ENCODE measurements around the gene GDI1.
"Not testable (repeated sequence)": the region's sequence is repeated elsewhere in the genome, so short reads cannot be mapped to it uniquely, and the experiment has no call there.

Gene GDI1

DNA sequence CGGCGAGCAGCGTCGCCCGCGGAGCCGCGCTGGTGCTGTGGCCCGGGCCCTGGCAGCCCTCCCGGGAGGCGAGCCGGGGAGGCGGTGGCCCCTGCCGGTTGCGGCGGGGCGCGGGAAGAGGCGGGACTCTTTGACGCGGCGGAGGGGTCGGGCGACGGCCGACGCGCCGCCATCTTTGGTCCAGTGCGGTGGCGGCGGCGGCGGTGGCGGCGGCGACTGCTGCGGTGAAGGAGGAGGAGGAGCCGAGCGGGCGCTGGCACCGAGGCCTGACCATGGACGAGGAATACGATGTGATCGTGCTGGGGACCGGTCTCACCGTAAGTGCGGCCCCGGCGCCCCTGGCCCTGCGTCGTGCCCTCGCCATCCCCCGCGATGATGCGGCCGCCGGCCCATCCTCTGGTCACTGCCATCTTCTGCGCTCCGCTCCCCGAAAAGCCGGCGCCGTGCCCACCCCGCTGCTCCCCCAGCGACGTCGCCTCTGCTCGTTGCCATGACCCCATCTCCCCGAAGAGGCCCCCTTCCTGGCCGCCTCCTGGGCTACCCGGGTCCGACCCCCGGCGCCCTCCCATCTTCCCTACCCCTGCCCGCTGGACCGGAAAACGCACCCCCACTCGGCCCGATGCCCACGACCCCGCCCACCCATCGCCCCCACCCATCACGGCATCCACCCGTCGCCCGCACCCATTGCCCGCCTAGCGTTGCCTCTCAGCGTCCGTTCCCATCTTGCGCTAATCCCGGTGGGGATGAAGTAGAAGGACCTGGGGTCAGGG, at the start of gene GDI1:
Gene GDI1 (plus strand): TSS at position 172 of the 770 bp plus-strand sequence. CDS start 101 bp downstream, at position 273.
- peak; percentile 33 for DNase-seq (ENCODE audit: low read depth)

DNA sequence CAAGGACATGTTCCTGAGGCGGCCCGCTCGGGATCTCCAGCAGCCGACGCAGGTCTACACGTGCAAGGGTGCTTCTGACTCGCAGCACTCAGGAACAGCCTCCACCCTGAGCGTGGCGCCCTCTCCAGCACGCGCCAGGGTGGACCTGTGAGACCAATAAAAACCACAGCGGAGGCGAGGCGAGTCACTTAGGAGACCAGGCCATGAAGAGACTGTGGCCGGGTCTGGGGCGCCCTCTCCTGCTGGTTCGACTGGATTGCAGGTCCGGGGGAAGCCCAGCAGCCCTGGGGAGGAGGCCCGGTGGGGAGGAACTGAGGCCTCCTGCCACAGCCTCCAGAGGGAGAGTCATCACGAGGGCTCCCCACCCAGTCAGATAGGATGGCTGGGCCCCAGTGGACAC, 48.9 kb upstream of the GDI1 start:
- not testable (repeated sequence) for DNase-seq (ENCODE audit: low read depth)

DNA sequence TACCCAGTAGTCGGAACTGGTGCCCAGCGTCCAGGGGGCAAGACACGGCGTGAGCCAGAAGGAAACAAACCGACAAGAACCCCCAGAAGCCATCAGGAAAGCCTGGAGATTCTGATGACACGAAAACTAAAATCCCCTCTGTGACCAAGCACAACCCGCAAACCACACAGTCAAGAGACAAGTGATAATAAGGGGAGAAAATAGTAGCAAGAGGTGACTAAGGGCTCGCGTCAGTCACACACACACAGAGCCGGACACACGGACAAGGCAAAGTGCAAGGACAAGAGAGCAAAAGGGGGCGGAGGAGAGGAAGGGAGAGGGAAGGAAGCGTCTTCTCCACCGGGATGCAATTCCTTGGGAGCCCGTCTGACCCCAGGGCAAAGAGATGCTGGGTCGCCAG, 48.3 kb upstream of the GDI1 start:
- DNase-seq (ENCODE audit: low read depth), result not testable (repeated sequence)

DNA sequence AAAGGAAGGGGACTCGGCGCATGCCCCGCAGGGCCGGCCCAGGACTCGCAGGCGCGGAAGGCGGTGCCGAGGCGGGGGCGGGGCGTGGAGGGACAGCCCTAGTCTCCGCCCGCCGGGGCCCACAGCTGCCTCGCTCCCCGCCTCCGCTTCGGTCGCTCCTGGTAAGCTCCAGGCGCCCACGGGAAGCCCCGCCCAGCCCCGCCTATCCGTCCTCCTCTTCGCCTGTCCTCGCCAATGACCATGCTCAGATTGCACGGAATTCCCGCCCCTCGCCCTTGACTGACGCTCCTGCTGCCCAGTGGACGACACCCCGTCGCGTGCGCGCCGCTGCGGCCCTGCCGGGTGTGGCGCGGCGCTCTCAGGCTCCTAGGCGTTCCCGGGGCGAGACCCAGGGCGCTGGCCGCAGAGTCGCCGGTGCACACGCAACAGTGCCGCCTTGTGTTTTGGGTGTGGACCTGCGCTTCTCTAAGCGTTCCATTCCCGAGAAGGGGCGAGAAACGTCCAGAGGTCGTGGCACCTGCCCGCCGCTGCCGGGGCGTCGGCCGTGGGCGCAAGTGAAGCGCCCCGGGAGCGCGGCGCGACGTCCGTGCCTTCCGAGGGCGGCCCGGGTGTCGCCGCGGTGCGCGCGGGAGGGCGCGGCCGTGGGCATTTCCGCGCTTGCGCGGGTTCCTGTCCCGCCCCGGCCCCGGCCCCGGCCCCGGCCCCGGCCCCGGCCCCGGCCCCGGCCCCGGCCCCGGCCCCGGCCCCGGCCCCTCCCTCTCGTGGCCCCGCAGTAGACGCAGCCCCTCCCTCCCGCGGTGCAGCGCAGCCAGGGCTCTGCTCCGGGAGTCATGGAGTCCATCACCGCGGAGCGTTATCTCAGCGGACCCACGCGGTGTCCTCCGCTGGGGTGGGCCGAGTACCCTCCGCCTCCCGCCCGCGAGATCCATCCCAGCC, 46.9 kb upstream of the GDI1 start:
- not testable (repeated sequence) for DNase-seq (ENCODE audit: low read depth)

DNA sequence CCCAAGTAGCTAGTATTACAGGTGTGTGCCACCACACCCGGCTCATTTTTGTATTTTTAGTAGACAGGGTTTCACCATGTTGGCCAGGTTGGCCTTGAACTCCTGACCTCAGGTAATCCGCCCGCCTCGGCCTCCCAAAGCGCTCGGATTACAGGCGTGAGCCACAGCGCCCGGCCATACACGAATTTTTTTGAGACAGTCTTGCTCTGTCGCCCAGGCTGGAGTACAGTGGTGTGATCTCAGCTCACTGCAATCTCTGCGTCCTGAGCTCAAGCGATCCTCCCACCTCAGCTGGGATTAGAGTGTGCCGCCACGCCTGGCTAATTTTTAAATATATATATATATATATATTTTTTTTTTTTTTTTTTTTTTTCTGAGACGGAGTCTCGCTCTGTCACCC, 40.6 kb upstream of the GDI1 start:
- DNase-seq (ENCODE audit: low read depth), result not testable (repeated sequence)

DNA sequence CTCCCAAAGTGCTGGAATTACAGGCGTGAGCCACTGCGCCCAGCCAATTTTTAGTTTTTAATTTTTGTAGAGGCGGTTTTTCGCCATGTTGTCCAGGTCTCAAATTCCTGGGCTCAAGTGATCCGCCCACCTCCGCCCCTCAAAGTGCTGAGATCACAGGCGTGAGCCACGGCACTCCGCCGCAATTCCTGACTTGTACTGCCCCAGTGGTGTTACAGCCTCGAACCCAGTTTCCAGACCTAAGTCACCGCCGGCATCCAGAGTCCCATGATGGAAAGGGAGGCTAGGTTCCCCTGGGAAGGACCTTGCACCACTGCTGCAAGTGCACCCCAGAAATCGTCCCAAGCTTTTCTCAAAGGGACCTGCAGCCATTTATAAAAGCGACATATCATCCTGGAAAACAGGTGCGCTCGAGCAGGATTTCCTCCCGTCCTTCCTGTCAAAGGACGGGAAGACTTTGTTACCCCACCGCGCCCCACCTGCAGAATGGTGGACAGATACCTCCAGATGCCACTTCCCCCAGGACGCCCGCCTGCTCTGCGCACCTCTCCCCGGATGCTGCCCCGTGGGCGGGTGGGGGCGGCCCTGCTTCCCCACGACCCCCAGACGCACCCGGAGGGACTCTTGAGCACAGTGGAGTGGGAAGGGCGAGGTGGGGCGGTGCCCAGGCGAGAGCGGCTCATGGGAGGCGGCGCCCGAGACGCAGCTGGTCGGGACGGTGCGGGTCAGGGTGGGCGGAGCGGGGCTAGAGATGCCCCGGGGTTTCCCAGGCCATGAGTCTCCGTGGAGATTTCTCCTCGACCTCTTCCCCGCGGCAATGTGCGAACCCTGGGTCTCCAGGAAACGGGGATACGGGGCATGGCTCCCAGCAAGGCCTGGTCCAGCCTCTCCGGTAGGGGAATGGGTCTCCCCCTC, 39.7 kb upstream of the GDI1 start:
- peak; percentile 39 for DNase-seq (ENCODE audit: low read depth)

DNA sequence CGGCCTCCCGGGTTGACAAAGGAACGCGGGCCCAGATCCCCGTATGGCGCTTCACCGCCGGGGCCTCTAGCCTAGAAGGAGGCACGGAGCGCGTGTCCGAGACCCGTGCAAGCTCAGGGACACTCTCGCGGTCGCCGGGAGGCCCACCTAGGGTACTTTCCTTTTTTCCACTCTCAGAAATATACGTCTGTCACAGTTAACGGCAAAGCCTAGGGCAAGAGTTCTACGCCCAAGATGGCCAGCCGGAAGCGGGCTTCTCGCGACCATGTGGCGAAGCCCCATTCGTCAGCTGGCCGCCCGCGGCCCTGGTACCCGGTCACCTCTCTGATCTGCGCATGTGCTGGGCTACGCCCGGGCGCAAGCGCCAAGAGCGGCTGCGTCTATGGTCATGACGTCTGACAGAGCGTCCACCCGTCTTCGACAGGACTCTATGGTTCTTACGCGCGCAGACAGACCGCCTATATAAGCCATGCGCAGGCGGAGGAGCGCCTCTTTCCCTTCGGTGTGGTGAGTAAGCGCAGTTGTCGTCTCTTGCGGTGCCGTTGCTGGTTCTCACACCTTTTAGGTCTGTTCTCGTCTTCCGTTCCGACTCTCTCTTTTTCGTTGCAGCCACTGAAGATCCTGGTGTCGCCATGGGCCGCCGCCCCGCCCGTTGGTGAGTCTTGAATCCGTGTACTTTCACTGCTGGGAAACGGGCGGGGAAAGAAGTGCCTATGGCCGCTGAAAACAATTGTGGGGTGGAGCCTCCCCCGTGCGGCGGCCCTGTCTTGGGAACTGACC, 38.9 kb upstream of the GDI1 start, which contains the start of gene RPL10:
Gene RPL10 (plus strand): TSS at position 490 of the 780 bp plus-strand sequence. CDS start 143 bp downstream, at position 633.
- DNase-seq (ENCODE audit: low read depth), result peak; percentile 79

DNA sequence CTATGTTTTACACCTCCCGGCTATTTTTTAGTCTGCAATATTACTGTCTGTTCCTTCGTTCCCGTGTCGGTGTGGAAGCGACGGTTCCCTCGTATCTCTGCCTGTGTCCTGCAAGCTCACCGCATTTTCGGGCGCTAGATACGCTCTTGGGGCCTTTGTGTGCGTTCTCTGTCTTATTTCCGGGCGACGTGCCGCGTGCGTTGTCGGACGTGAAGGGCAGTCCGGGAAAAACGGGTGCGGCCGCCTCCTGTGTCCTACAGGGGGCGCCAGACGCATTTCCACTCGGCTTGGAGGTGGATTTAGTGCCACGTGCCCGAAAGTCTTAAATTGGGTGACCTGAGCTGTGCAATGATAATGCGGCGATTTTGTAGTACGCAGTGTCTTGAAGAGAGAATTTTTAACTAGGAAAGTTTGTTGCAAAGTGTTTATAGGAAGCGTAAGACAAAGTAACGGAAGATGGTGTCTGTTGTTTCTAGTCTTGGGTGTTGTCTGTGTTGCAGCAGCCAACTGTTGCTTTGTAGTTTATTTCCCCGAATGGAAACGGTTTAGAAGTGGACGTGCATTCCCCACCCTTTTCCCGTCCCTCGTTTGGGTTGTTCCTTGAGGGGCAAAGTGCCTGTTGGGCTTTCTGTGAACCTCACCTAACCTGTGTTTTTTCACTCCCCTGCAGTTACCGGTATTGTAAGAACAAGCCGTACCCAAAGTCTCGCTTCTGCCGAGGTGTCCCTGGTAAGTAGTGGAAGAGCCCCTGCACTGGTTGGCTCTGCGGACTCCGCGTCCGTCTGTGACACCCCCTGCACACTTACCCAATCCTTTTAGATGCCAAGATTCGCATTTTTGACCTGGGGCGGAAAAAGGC, 38.1 kb upstream of the GDI1 start:
- DNase-seq (ENCODE audit: low read depth), result peak; percentile 69

DNA sequence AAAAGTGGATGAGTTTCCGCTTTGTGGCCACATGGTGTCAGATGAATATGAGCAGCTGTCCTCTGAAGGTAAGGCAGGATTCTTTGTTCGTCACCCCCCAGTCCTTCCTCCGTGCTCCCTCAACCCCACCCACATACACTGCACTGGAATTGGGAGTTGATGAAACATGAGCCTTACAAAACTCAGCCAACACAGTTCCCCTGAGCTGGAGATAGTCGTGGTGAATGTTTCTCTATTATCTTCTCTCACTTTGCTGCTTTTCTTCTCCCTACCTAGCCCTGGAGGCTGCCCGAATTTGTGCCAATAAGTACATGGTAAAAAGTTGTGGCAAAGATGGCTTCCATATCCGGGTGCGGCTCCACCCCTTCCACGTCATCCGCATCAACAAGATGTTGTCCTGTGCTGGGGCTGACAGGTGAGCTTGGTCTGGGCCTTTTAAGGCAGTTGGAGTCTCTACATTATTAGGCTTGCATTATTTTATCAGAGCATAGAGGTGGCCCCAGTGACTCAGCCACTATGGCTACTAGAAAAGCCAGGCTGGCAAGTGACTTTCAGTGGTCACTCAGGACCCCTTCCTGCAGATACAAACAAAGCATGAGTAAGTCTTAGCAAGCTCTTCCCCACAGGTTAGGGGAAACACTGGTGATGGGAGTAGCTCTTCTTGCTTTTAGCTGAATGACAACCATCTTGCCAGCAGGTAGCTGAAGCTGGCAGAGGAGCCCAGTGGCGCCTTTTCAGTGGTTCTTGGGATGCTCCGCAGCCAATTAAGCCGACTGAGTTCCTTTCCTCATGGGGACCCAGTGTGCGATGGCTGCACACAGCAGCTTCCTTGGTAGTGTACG, 37.2 kb upstream of the GDI1 start:
- DNase-seq (ENCODE audit: low read depth), result no peak

DNA sequence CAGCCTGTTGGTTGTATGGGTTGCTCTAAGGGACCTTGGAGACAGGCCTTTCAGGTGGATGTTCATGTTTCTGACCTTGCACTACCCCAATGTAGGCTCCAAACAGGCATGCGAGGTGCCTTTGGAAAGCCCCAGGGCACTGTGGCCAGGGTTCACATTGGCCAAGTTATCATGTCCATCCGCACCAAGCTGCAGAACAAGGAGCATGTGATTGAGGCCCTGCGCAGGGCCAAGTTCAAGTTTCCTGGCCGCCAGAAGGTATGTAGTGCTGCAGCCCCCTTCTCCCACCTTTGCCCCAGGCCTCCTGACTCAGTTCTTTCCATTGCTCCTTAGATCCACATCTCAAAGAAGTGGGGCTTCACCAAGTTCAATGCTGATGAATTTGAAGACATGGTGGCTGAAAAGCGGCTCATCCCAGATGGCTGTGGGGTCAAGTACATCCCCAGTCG, 36.6 kb upstream of the GDI1 start:
- not testable (repeated sequence) for DNase-seq (ENCODE audit: low read depth)

DNA sequence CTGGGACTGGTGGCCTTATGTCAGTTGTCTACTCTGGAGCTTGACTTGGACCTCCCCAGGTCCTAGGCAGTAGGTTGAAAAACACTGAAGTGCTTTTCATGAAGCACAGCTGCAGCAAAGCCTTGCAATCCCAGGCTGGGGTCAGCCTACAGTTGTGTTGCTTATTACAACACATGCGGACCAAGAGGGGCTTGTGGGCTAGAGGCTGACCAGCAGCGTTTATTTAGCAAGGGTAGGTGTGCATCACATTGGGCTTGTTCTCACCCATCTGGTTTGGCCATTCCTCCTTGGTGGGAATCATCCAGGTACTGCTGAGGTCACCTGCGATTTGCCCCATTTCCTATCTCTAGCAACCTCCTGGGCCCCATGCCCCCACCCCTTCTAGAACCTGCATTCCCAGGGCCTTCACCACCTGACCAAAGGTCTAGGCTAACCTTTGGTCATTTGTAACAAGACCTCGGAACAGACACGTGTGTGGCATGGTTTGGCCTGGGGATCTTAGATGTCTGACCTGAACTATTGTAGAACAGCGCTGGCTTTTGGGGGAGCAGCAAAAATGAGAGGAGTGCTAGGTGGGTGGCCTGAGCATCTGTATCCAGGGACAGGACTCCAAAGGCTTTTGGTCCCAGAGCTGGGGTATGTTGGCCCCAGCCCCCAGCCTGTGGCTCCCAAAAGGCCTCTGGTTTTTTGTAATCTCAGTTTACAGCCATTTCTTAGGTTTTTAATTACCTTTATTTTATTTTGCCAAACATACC, 35.7 kb upstream of the GDI1 start:
- DNase-seq (ENCODE audit: low read depth), result no peak

DNA sequence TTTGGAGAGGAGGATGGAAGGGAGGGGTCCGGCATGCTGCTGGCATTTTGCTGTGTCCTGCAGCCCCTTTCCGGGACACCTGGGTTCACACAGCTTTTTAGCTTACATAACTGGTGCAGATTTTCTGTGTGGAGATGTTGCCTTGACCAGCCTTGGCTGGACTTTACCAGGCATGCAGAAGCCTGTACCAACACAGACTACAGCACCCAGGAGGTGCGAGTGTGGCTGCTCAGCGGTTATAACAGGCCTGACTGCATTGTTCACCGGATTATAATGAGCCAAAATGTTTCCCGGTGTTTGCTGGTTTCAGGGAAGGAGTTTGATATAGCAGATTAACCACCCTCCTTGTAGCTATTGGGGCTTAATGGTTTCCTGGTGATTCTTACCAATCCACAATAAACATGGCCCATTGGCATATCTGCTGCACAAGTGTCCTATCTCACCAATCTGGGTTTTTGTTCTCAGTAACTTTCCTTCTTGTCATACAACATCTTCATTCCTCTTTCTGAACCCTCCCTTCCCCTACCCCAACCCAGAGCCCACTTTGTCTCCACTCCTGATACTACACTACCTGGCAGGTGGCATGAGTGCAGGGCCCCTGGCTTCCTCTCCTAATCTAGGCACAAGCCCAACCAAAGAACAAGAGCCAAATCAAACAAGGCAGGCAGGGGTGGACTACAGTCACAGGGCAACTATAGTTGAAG, 34.9 kb upstream of the GDI1 start:
- no peak for DNase-seq (ENCODE audit: low read depth)

DNA sequence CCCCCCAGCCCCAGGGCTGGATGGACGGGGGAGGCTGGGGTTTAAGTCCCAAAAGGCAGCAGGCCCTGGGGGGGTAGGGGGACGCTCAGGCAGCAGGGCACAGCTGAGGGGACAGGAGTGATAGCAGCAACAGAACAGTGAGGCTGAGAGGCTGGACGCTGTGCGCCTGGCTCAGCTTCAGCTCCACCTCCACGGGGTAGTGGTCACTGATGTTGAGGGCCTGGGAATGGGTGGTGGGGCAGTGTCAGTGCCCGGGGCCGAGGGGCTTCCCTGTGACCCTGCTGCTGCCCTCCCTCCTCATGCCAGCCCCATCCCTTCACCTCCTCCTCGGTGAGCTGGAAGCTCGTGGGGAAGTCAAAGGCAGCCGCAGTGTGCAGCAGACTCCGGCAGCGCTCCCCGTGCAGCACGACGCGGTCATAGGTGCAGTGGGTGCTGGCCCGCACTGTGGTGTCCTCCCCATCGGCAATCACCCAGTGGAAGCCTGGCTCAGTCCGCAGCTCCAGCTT, 34.3 kb upstream of the GDI1 start:
- DNase-seq (ENCODE audit: low read depth), result no peak

DNA sequence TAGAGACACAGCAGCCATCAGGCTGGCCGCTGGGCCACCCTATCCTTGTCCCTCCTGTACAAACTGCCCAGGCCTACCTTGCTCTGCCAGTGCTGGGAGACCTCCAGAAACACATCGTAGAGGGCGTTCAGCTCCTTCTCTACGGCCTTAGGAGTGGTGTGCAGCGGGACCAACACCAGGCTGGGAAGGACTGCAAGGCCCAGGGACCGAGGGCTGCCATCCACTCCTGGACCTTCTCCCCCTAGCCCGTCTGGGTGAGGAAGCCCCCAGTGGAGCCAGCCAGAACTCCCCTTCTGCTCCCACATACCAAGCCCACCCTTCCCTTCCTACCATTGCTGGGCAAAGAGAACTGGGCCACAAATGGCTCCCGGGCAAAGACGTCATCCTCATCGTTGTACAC, 33.8 kb upstream of the GDI1 start:
- DNase-seq (ENCODE audit: low read depth), result no peak

DNA sequence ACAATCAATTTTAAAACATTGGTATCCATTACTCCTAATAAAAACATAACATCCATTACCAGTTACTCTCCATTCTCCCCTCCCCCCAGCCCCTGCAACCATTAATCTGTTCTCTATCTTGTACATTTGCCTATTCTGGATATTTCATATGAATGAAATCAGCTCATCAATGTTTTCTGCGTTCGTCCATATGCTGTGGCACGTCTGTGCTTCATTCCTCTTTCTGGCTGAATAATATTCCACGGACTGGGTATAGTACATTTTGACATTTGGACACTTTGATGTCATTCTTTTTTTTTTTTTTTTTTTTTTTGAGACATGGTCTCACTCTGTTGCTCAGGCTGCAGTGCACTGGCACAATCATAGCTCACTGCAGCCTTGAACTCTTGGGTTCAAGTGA, 33.1 kb upstream of the GDI1 start:
- DNase-seq (ENCODE audit: low read depth), result no peak

DNA sequence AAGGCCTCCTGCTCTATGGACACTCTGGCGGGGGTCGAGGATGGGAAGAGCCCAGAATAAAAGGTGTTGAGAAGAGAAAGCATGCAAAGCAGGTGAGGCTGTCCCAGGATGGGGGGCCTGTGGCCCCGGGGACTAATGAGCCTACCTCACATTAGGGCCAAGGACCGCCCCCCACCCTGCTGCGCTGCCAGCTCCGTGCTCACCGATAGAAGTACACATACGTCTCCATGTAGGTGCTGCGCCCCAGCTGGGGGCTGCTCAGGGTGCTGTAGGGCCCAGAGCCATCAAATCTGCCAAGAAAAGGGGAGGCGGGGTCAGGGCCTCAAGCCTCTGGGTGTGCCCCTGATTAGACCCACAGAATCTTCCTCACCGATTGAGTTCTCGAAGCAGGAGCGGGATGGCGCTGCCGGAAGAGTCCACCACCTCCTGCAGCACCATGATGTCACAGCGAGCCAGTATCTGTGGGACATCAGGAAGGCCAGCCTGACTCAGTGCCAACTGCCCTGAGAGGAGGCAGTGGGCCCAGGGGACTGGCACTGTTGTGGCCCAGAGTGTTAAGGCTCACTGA, 32.2 kb upstream of the GDI1 start:
- no peak for DNase-seq (ENCODE audit: low read depth)

DNA sequence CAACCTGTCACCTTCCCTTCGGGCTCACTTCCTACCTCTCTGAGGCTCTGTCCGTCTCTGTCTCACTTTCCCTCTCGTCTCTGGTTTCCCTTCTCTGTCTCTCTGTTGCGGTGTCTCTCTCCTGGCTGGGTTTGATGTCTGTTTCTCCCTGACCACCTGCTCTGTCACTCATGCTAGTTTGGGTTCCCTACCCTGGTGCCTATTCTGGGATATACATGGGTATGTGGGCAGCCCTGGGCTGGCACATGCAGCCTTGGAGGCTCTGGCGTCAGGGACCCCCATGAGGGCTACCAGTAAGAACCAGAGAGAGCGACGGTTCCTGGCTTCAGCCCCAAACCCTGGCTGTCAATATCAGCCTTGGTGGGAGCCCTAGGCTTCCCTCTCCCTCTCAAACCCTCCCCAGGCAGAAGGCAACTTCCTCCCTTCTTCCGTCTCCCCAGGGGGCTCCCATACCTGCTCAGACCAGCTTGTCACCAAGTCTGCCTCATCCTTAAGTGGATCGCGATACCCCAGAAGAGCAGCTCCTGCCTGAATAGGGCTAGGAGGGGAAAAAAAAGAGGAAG, 28.2 kb upstream of the GDI1 start:
- no peak for DNase-seq (ENCODE audit: low read depth)

All from activated T-helper 1 cell treated with Interleukin-2 at 50 U/mL for 16 hours (primary cell).